ENCODE results near the gene PIGZ.

PIGZ gene

GRCh38 chr3:197001972-197002700 is 33.5 kb upstream of the PIGZ start:
- DNase-seq = no peak

GRCh38 chr3:197001106-197001971 is 32.7 kb upstream of the PIGZ start:
- DNase-seq = no peak

GRCh38 chr3:197000211-197000610 is 31.6 kb upstream of the PIGZ start:
- no peak for DNase-seq

GRCh38 chr3:196998966-196999760 is 30.5 kb upstream of the PIGZ start:
- no peak for DNase-seq

GRCh38 chr3:196997311-196997710 is 28.7 kb upstream of the PIGZ start:
- DNase-seq = no peak

- DNase-seq = no peak
These were observed 28.0 kb upstream of the PIGZ start for GRCh38 chr3:196996454-196997265.

GRCh38 chr3:196995646-196996355 is 27.2 kb upstream of the PIGZ start:
- DNase-seq = no peak

GRCh38 chr3:196995027-196995426 is 26.4 kb upstream of the PIGZ start:
- DNase-seq = no peak

- no peak for DNase-seq
These were observed 25.4 kb upstream of the PIGZ start for GRCh38 chr3:196994056-196994455.

GRCh38 chr3:196992461-196993065 is 23.9 kb upstream of the PIGZ start:
- no peak for DNase-seq

- no peak for DNase-seq
These were observed 23.2 kb upstream of the PIGZ start for GRCh38 chr3:196991581-196992460.

- no peak for DNase-seq
These were observed 22.0 kb upstream of the PIGZ start for GRCh38 chr3:196990601-196991007.

GRCh38 chr3:196989721-196990262 is 21.2 kb upstream of the PIGZ start:
- DNase-seq = no peak

GRCh38 chr3:196988241-196989029 is 19.8 kb upstream of the PIGZ start:
- no peak for DNase-seq

GRCh38 chr3:196987022-196987421 is 18.4 kb upstream of the PIGZ start:
- DNase-seq = no peak

GRCh38 chr3:196985954-196986885 is 17.6 kb upstream of the PIGZ start:
- DNase-seq = no peak

GRCh38 chr3:196985298-196985697 is 16.7 kb upstream of the PIGZ start:
- DNase-seq = no peak

- DNase-seq = no peak
These were observed 14.6 kb upstream of the PIGZ start for GRCh38 chr3:196983186-196983585.
